ENCODE results near the gene KRTAP4-3.
"Not testable (repeated sequence)": the region's sequence is repeated elsewhere in the genome, so short reads cannot be mapped to it uniquely, and the experiment has no call there.

The KRTAP4-3 gene

DNA sequence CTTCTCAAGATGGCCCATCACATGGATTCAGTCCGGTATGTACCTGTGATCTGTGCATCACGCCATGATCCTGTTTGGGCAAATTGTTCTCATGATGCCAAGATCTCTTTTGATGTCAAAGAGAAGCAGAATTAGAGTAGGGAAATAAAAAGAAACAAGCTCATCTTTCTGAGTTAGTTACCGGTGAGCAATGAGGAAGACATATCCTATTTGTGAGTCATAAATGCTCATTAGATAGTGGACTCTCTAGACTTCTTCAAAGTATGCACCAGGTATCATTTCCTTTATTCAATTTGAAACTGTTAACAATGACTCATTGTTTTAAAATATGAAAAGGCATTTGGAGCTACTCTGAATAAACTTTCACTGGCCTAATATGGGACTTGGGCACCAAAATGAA is 36.0 kb downstream of the KRTAP4-3 start:
- Histone ChIP-seq H3K4me3 (ENCODE audit: low read depth in 1 of 2, low read length in 2 of 2) (no peak overlapping the region), H3K9ac (ENCODE audit: low read depth, low read length) (no peak overlapping the region), H3K27ac (ENCODE audit: low read length) (no peak overlapping the region), H2AFZ (ENCODE audit: low read depth, low read length) (no peak overlapping the region), H3K9me3 (ENCODE audit: insufficient read depth, low read length, severe bottlenecking) (no peaks in the 10 kb centered on the region), H3K27me3 (ENCODE audit: insufficient read depth, low read length, poor library complexity) (peaks cover 6% of the 10 kb centered on the region), H3K4me2 (ENCODE audit: insufficient read depth, low read length) (no peak overlapping the region), H3K4me1 (ENCODE audit: insufficient read depth, low read length) (no peaks in the 10 kb centered on the region), H4K20me1 (ENCODE audit: insufficient read depth, low read length) (no peaks in the 10 kb centered on the region), H3K79me2 (ENCODE audit: insufficient read depth, low read length) (no peaks in the 10 kb centered on the region), H3K36me3 (ENCODE audit: insufficient read depth, low read length) (no peaks in the 10 kb centered on the region)
- ATAC-seq (ENCODE audit: insufficient read depth, low read depth): no peak
- no peak for DNase-seq
- TF ChIP-seq EZH2 (IDR thresholded peaks at IDR 0.05; ENCODE audit: borderline replicate concordance, low read depth, low read length, severe bottlenecking): no peak
- TF ChIP-seq, protein P1, sequence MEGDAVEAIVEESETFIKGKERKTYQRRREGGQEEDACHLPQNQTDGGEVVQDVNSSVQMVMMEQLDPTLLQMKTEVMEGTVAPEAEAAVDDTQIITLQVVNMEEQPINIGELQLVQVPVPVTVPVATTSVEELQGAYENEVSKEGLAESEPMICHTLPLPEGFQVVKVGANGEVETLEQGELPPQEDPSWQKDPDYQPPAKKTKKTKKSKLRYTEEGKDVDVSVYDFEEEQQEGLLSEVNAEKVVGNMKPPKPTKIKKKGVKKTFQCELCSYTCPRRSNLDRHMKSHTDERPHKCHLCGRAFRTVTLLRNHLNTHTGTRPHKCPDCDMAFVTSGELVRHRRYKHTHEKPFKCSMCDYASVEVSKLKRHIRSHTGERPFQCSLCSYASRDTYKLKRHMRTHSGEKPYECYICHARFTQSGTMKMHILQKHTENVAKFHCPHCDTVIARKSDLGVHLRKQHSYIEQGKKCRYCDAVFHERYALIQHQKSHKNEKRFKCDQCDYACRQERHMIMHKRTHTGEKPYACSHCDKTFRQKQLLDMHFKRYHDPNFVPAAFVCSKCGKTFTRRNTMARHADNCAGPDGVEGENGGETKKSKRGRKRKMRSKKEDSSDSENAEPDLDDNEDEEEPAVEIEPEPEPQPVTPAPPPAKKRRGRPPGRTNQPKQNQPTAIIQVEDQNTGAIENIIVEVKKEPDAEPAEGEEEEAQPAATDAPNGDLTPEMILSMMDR (IDR thresholded peaks at IDR 0.05; ENCODE audit: borderline replicate concordance, extremely low read depth, low read length, poor library complexity, severe bottlenecking): no peak

DNA sequence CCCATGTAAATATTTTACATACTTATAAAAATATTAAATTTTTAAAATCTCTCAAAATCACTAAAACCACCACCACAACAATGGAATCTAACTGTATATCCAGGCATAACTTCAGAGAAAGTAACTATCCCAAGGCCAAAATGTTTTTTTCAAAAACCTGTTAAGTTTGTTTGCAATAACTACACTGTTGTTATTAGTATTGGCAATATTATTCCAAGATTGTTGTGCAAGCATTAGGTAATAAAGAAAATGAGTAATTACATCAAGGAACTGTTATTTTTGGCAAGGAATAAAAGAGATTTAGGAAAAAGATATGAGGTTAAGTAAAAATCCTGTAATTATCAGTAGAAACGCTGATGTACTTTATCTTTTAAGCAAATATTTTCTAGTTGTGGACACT is 40.6 kb downstream of the KRTAP4-3 start:
- TF ChIP-seq EZH2 (IDR thresholded peaks at IDR 0.05; ENCODE audit: borderline replicate concordance, low read depth, low read length, severe bottlenecking): no peak
- TF ChIP-seq, protein P1 (IDR thresholded peaks at IDR 0.05; ENCODE audit: borderline replicate concordance, extremely low read depth, low read length, poor library complexity, severe bottlenecking): no peak
- ATAC-seq (ENCODE audit: insufficient read depth, low read depth) (no peak), DNase-seq (no peak)
- no peak overlapping the region for H3K4me2 ChIP-seq (ENCODE audit: insufficient read depth, low read length)
- no peaks in the 10 kb centered on the region for H3K9me3 ChIP-seq (ENCODE audit: insufficient read depth, low read length, severe bottlenecking)
- peaks cover 4% of the 10 kb centered on the region for H3K27me3 ChIP-seq (ENCODE audit: insufficient read depth, low read length, poor library complexity)
- no peak overlapping the region for H2AFZ ChIP-seq (ENCODE audit: low read depth, low read length)
- no peaks in the 10 kb centered on the region for H3K4me1 ChIP-seq (ENCODE audit: insufficient read depth, low read length)
- no peak overlapping the region for H3K27ac ChIP-seq (ENCODE audit: low read length)
- H4K20me1 ChIP-seq (ENCODE audit: insufficient read depth, low read length): no peaks in the 10 kb centered on the region
- H3K36me3 ChIP-seq (ENCODE audit: insufficient read depth, low read length): no peaks in the 10 kb centered on the region
- no peak overlapping the region for H3K4me3 ChIP-seq (ENCODE audit: low read depth in 1 of 2, low read length in 2 of 2)
- H3K9ac ChIP-seq (ENCODE audit: low read depth, low read length): no peak overlapping the region
- no peaks in the 10 kb centered on the region for H3K79me2 ChIP-seq (ENCODE audit: insufficient read depth, low read length)

DNA sequence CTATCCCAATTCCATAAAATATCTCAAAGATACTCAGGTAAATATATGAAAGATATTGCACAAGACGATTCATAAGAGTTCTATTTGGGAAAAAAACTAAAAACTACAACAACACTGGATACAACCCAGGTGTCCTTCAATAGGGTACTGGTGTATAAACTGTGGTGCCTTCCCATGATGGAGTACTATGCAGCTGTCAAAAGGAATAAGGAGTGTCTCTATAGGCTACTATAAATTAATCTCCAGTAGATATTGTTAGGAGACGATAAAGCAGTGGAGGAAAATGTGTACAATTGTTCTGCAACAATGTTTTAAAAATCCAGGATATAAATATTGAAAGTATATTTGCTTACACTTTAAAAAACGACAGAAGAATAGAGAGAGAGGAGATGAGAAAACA is 41.6 kb downstream of the KRTAP4-3 start:
- H2AFZ ChIP-seq (ENCODE audit: low read depth, low read length): no peak overlapping the region
- no peaks in the 10 kb centered on the region for H3K79me2 ChIP-seq (ENCODE audit: insufficient read depth, low read length)
- DNase-seq (no peak), ATAC-seq (ENCODE audit: insufficient read depth, low read depth) (no peak)
- H3K4me1 ChIP-seq (ENCODE audit: insufficient read depth, low read length): no peaks in the 10 kb centered on the region
- no peak overlapping the region for H3K9ac ChIP-seq (ENCODE audit: low read depth, low read length)
- TF ChIP-seq, protein P1 (IDR thresholded peaks at IDR 0.05; ENCODE audit: borderline replicate concordance, extremely low read depth, low read length, poor library complexity, severe bottlenecking): no peak
- TF ChIP-seq EZH2 (IDR thresholded peaks at IDR 0.05; ENCODE audit: borderline replicate concordance, low read depth, low read length, severe bottlenecking): no peak
- peaks cover 4% of the 10 kb centered on the region for H3K27me3 ChIP-seq (ENCODE audit: insufficient read depth, low read length, poor library complexity)
- no peak overlapping the region for H3K27ac ChIP-seq (ENCODE audit: low read length)
- H3K4me2 ChIP-seq (ENCODE audit: insufficient read depth, low read length): no peak overlapping the region
- no peak overlapping the region for H3K4me3 ChIP-seq (ENCODE audit: low read depth in 1 of 2, low read length in 2 of 2)
- H3K9me3 ChIP-seq (ENCODE audit: insufficient read depth, low read length, severe bottlenecking): no peaks in the 10 kb centered on the region
- no peaks in the 10 kb centered on the region for H3K36me3 ChIP-seq (ENCODE audit: insufficient read depth, low read length)
- no peaks in the 10 kb centered on the region for H4K20me1 ChIP-seq (ENCODE audit: insufficient read depth, low read length)

DNA sequence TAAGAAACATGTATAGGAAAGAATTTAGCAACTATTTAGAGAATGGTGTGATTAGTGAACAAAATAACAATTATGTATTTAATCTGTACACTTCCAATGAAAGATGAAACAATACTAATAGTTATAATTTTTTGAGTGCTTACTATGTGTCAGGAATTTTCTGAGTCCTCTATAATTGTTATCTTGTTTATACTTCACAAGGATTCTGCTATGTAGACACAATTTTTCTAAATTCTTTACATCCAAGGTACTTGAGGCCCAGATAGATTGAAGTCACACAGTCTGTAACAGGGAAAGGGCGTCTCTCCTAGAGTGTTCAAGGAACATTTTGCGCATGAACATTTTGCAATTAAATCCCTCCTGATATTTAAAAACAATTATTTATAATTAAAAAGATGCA is 43.0 kb downstream of the KRTAP4-3 start:
- Histone ChIP-seq H3K9me3 (ENCODE audit: insufficient read depth, low read length, severe bottlenecking) (no peaks in the 10 kb centered on the region), H3K4me2 (ENCODE audit: insufficient read depth, low read length) (no peak overlapping the region), H3K27ac (ENCODE audit: low read length) (no peak overlapping the region), H3K4me3 (ENCODE audit: low read depth in 1 of 2, low read length in 2 of 2) (no peak overlapping the region), H3K9ac (ENCODE audit: low read depth, low read length) (no peak overlapping the region), H4K20me1 (ENCODE audit: insufficient read depth, low read length) (no peaks in the 10 kb centered on the region), H3K4me1 (ENCODE audit: insufficient read depth, low read length) (no peaks in the 10 kb centered on the region), H3K27me3 (ENCODE audit: insufficient read depth, low read length, poor library complexity) (peaks cover 2% of the 10 kb centered on the region), H3K36me3 (ENCODE audit: insufficient read depth, low read length) (no peaks in the 10 kb centered on the region), H2AFZ (ENCODE audit: low read depth, low read length) (no peak overlapping the region), H3K79me2 (ENCODE audit: insufficient read depth, low read length) (no peaks in the 10 kb centered on the region)
- DNase-seq (no peak), ATAC-seq (ENCODE audit: insufficient read depth, low read depth) (no peak)
- TF ChIP-seq, protein P1 (IDR thresholded peaks at IDR 0.05; ENCODE audit: borderline replicate concordance, extremely low read depth, low read length, poor library complexity, severe bottlenecking): no peak
- TF ChIP-seq EZH2 (IDR thresholded peaks at IDR 0.05; ENCODE audit: borderline replicate concordance, low read depth, low read length, severe bottlenecking): no peak

DNA sequence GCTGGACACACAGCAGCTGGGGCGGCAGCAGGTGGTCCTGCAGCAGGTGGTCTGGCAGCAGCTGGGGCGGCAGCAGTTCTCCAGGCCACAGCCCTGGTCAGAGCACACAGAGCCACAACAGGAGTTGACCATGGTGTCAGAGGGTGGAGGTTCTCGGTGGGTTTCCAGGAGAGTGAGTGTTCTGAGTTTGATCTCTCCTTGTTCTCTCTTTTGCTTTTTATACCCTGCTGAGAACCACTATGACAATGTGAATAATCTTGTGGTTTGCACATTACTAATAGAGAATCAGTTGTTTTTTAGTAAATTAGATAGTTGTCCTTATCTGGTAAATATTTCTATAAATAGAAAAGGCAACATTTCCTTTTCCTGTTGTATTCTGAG is 44.0 kb downstream of the KRTAP4-3 start, which contains the start of gene KRTAP4-12:
Gene KRTAP4-12 (minus strand): TSS at position 192 of the 381 bp plus-strand sequence. CDS start 60 bp downstream, at position 132.
- not testable (repeated sequence) for H3K4me2 ChIP-seq (ENCODE audit: insufficient read depth, low read length); H3K27ac ChIP-seq (ENCODE audit: low read length); H3K79me2 ChIP-seq (ENCODE audit: insufficient read depth, low read length); DNase-seq; H3K4me1 ChIP-seq (ENCODE audit: insufficient read depth, low read length); H2AFZ ChIP-seq (ENCODE audit: low read depth, low read length); ATAC-seq (ENCODE audit: insufficient read depth, low read depth); H3K4me3 ChIP-seq (ENCODE audit: low read depth in 1 of 2, low read length in 2 of 2); H3K36me3 ChIP-seq (ENCODE audit: insufficient read depth, low read length); H3K9ac ChIP-seq (ENCODE audit: low read depth, low read length); H3K9me3 ChIP-seq (ENCODE audit: insufficient read depth, low read length, severe bottlenecking); H4K20me1 ChIP-seq (ENCODE audit: insufficient read depth, low read length); H3K27me3 ChIP-seq (ENCODE audit: insufficient read depth, low read length, poor library complexity)
